Measurements from ENCODE around the gene CTBP1. TPM values are rescaled to one million over a fixed set of nuclear protein-coding genes. Genes with fewer than 3 reads are reported as not detected.

CTBP1 gene
- total RNA-seq, 1 experiment from 2014 or later: 153 TPM

DNA sequence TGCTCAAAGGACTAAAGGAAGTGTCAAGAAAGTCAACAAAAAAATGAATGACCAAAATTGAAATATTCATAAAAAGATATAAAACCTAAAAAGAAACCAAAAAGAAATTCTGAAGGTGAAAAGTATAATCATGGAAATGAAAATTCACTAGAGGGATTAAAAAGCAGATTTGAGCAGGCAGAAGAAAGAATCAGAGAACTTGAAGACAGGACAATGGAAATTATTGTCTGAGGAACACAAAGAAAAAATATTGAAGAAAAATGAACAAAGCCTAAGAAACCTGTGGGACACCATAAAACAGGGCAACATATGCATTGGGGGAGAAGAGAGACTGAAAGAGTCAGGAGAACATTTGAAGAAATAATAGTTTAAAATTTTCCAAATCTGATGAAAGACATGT is 66.6 kb downstream of the CTBP1 start:
- Histone ChIP-seq H3K9me2 (ENCODE audit: insufficient read depth) (no peaks in the 10 kb centered on the region), H3K4me2 (no peak overlapping the region), H3K79me2 (ENCODE audit: low read depth) (no peaks in the 10 kb centered on the region), H3K4me1 (replicated peaks; ENCODE audit: insufficient read depth) (no peaks in the 10 kb centered on the region), H4K20me1 (ENCODE audit: insufficient read depth) (no peaks in the 10 kb centered on the region), H3K27me3 (ENCODE audit: insufficient read depth, low read depth) (no peaks in the 10 kb centered on the region), H3K4me3 (no peak overlapping the region), H3K36me3 (ENCODE audit: low read depth) (no peaks in the 10 kb centered on the region), H3K27ac (no peak overlapping the region), H3F3A (ENCODE audit: insufficient read depth, low read depth) (no peaks in the 10 kb centered on the region), H3K9me3 (ENCODE audit: insufficient read depth, low read depth) (peaks cover 8% of the 10 kb centered on the region; the same call in 1 of the 2 replicates), H2AFZ (no peak overlapping the region)
- no peak for DNase-seq
- TF ChIP-seq EZH2 (IDR thresholded peaks at IDR 0.05; ENCODE audit: low read depth): no peak
- TF ChIP-seq, protein P1, sequence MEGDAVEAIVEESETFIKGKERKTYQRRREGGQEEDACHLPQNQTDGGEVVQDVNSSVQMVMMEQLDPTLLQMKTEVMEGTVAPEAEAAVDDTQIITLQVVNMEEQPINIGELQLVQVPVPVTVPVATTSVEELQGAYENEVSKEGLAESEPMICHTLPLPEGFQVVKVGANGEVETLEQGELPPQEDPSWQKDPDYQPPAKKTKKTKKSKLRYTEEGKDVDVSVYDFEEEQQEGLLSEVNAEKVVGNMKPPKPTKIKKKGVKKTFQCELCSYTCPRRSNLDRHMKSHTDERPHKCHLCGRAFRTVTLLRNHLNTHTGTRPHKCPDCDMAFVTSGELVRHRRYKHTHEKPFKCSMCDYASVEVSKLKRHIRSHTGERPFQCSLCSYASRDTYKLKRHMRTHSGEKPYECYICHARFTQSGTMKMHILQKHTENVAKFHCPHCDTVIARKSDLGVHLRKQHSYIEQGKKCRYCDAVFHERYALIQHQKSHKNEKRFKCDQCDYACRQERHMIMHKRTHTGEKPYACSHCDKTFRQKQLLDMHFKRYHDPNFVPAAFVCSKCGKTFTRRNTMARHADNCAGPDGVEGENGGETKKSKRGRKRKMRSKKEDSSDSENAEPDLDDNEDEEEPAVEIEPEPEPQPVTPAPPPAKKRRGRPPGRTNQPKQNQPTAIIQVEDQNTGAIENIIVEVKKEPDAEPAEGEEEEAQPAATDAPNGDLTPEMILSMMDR (conservative IDR thresholded peaks at IDR 0.05): no peak
- BruUV-seq (replicated peaks): no TSS peak
- ChIA-PET CTCF (no interaction called here), POLR2A (ENCODE audit: unreplicated experiment) (no interaction called here)
- intact Hi-C loops (cut with micrococcal nuclease; ENCODE audit: unreplicated experiment): no loop called here

DNA sequence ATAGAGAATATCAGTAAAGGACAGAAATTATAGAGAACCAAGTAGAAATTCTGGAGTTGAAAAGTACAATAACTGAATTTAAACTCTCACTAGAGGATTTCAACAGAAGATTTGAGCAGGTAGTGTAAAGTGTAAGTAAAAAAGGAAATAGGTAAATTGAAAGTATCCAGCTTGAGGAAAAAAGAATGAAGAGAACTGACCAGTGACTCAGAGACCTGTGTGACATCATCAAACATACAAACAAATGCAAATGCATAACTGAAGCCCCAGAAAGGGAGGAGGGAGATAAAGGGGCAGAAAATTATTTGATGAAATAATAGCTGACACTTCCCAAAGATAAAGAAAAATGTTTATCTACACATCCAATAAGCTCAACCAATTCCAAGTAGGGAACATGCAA is 68.3 kb downstream of the CTBP1 start:
- TF ChIP-seq, protein P1 (conservative IDR thresholded peaks at IDR 0.05): no peak
- Histone ChIP-seq H3K27me3 (ENCODE audit: insufficient read depth, low read depth) (no peaks in the 10 kb centered on the region), H3K27ac (no peak overlapping the region), H3K79me2 (ENCODE audit: low read depth) (no peaks in the 10 kb centered on the region), H3K36me3 (ENCODE audit: low read depth) (no peaks in the 10 kb centered on the region), H3K9me3 (ENCODE audit: insufficient read depth, low read depth) (peaks cover 8% of the 10 kb centered on the region; the same call in 1 of the 2 replicates), H3K9me2 (ENCODE audit: insufficient read depth) (no peaks in the 10 kb centered on the region), H2AFZ (no peak overlapping the region), H3K4me3 (no peak overlapping the region), H3F3A (ENCODE audit: insufficient read depth, low read depth) (no peaks in the 10 kb centered on the region), H4K20me1 (ENCODE audit: insufficient read depth) (no peaks in the 10 kb centered on the region), H3K4me1 (replicated peaks; ENCODE audit: insufficient read depth) (no peaks in the 10 kb centered on the region), H3K4me2 (no peak overlapping the region)
- ChIA-PET POLR2A (ENCODE audit: unreplicated experiment) (no interaction called here), CTCF (no interaction called here)
- no TSS peak for BruUV-seq (replicated peaks)
- intact Hi-C loops (cut with micrococcal nuclease; ENCODE audit: unreplicated experiment): no loop called here
- DNase-seq: no peak

DNA sequence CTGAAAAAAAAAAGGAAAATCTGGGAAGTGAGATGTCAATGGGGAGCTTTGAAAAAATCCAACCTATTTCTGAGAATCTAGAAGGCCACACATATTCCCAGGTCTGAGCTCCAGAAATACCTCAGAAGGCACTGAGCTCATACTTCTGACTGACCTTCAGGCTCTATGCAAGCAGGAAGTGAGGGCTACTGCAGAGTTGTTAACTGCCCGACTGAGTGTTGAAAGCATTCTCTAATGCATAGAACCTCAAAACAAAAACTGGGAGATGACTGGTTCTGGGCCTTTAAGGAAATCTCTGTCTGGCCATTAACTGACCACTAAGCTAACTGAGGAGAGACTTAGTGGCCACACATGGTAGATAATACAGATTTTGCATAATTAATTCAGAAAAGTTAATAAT is 69.0 kb downstream of the CTBP1 start:
- POLR2A ChIA-PET (ENCODE audit: unreplicated experiment): no interaction called here
- no peak overlapping the region for H3K27ac ChIP-seq
- no TSS peak for BruUV-seq (replicated peaks)

More for the DNA sequence above, 69.0 kb downstream of the CTBP1 start:
- TF ChIP-seq, protein P1 (conservative IDR thresholded peaks at IDR 0.05): no peak
- no peak for TF ChIP-seq EZH2 (IDR thresholded peaks at IDR 0.05; ENCODE audit: low read depth)
- no peaks in the 10 kb centered on the region for H3K36me3 ChIP-seq (ENCODE audit: low read depth)
- no peak for DNase-seq
- intact Hi-C loops (cut with micrococcal nuclease; ENCODE audit: unreplicated experiment): no loop called here
- H3K9me3 ChIP-seq (ENCODE audit: insufficient read depth, low read depth): peaks cover 8% of the 10 kb centered on the region; the same call in 1 of the 2 replicates
- no peaks in the 10 kb centered on the region for H3K27me3 ChIP-seq (ENCODE audit: insufficient read depth, low read depth)
- no peaks in the 10 kb centered on the region for H3F3A ChIP-seq (ENCODE audit: insufficient read depth, low read depth)
- H3K4me2 ChIP-seq: no peak overlapping the region
- no peaks in the 10 kb centered on the region for H3K4me1 ChIP-seq (replicated peaks; ENCODE audit: insufficient read depth)
- no peaks in the 10 kb centered on the region for H4K20me1 ChIP-seq (ENCODE audit: insufficient read depth)
- H3K79me2 ChIP-seq (ENCODE audit: low read depth): no peaks in the 10 kb centered on the region
- no peak overlapping the region for H3K4me3 ChIP-seq
- CTCF ChIA-PET: no interaction called here
- no peaks in the 10 kb centered on the region for H3K9me2 ChIP-seq (ENCODE audit: insufficient read depth)
- H2AFZ ChIP-seq: no peak overlapping the region
